T-cell (primary cell): ENCODE results near the gene SYNGAP1. TPM values are rescaled to one million over a fixed set of nuclear protein-coding genes. Genes with fewer than 3 reads are reported as not detected.
"Not testable (repeated sequence)": the region's sequence is repeated elsewhere in the genome, so short reads cannot be mapped to it uniquely, and the experiment has no call there.

Experiments used
- ATAC-seq, 4 experiments: fragments of 200-7000 bp in 3 of 4; fragments of 150-1000 bp in 1 of 4; cut with Tn5 transposase; replicated peaks in 1 of 4; 1 replicate in 3 of 4; 2 replicates in 1 of 4; pipeline ENCODE4 v1.10.0; 2021; ENCODE audit warnings: moderate library complexity in 3 of 4, mild to moderate bottlenecking in 2 of 4, moderate number of reproducible peaks in 1 of 4
- CTCF ChIA-PET, 2 donors: fragments of 300-600 bp; sonication (Branson Sonifier 250); formaldehyde crosslinking; loops; one replicate each; lab custom pipeline; 2022; ENCODE audit warnings: antibody characterized with exemption in 2 of 2; lab: Charles Lee
- POLR2A ChIA-PET, 2 donors: fragments of 300-600 bp; sonication (Branson Sonifier 250); formaldehyde crosslinking; loops; one replicate each; lab custom pipeline; 2022; ENCODE audit warnings: antibody characterized with exemption in 2 of 2; lab: Charles Lee
- DNase-seq, 35 experiments: peaks; one replicate each; pipeline versions ENCODE4 v3.0.0 to v3.0.0-alpha.2; 2013 to 2023
- H3K27ac ChIP-seq: one replicate; pipeline ENCODE4 v1.5.1; 2013; ENCODE audit warnings: low read length
- H3K27me3 ChIP-seq, 2 experiments: replicated peaks in 1 of 2; 1 replicate in 1 of 2; 2 replicates in 1 of 2; pipeline versions ENCODE4 v1.6.1 to v1.7.0; 2013; ENCODE audit warnings: low read length in 1 of 2, mixed read lengths in 1 of 2; ENCODE audit not compliant: control insufficient read depth in 2 of 2, insufficient read depth in 2 of 2; ENCODE audit errors: extremely low read depth in 1 of 2
- H3K36me3 ChIP-seq, 2 donors: 1 replicate in 1 of 2; 2 replicates in 1 of 2; pipeline versions ENCODE4 v1.6.1 to v1.7.0; 2013; ENCODE audit warnings: low read length in 1 of 2; ENCODE audit not compliant: control insufficient read depth in 2 of 2, insufficient read depth in 1 of 2; ENCODE audit errors: extremely low read depth in 1 of 2
- H3K4me1 ChIP-seq, 2 experiments: 1 replicate in 1 of 2; 2 replicates in 1 of 2; pipeline versions ENCODE4 v1.6.1 to v1.7.0; 2013; ENCODE audit warnings: low read length in 2 of 2, mixed read lengths in 1 of 2; ENCODE audit not compliant: insufficient read depth in 2 of 2, control insufficient read depth in 1 of 2; ENCODE audit errors: extremely low read depth in 1 of 2
- H3K4me3 ChIP-seq, 2 donors: 1 replicate in 1 of 2; 2 replicates in 1 of 2; pipeline versions ENCODE4 v1.5.1 to v1.7.0; 2013; ENCODE audit warnings: mild to moderate bottlenecking in 2 of 2, low read length in 1 of 2, moderate library complexity in 1 of 2; ENCODE audit not compliant: control insufficient read depth in 1 of 2; ENCODE audit errors: extremely low read depth in 1 of 2
- H3K9me3 ChIP-seq: 2 replicates; pipeline ENCODE4 v1.7.0; 2013
- H3K27ac Mint-ChIP-seq, 2 donors: one replicate each; pipeline ENCODE4 v1.8.0; 2020 to 2021; ENCODE audit warnings: mild to moderate bottlenecking in 2 of 2, mixed read lengths in 2 of 2
- H3K27me3 Mint-ChIP-seq, 2 donors: one replicate each; pipeline ENCODE4 v1.8.0; 2021 to 2022; ENCODE audit warnings: mixed read lengths in 2 of 2
- H3K36me3 Mint-ChIP-seq: one replicate; pipeline ENCODE4 v1.8.0; 2021; ENCODE audit warnings: mixed read lengths
- H3K4me1 Mint-ChIP-seq, 3 donors: one replicate each; pipeline ENCODE4 v1.8.0; 2020 to 2022; ENCODE audit warnings: mixed read lengths in 3 of 3, mild to moderate bottlenecking in 1 of 3
- H3K4me3 Mint-ChIP-seq, 3 donors: one replicate each; pipeline ENCODE4 v1.8.0; 2020 to 2022; ENCODE audit warnings: mild to moderate bottlenecking in 3 of 3, mixed read lengths in 3 of 3, moderate library complexity in 3 of 3
- H3K9me3 Mint-ChIP-seq, 3 donors: one replicate each; pipeline ENCODE4 v1.8.0; 2020 to 2022; ENCODE audit warnings: mixed read lengths in 3 of 3
- WGBS: methylation state at CpG from one replicate; pipeline ENCODE4 v1.1.5; 2013; ENCODE audit warnings: missing lambda C conversion rate; ENCODE audit not compliant: insufficient coverage; 5-methylcytosine and 5-hydroxymethylcytosine counted together
- total RNA-seq, 35 experiments: library from RNA in 6 of 35; stranded (reverse) in 6 of 35; fragments of 120-200 nt in 1 of 35; gene quantifications; one replicate each; pipeline versions ENCODE4 v1.2.1 to v1.2.4 and lab custom pipeline; 2013 to 2026

Gene SYNGAP1
- total RNA-seq, 5 donors from 2014 or later (not counting 1 experiment from before 2014, with no cell fraction given): 51.2 to 111 (median 64.5) TPM

- DNase-seq, POLR2A ChIA-PET, H3K27me3 Mint-ChIP-seq, H3K36me3 ChIP-seq, ATAC-seq, H3K9me3 Mint-ChIP-seq, H3K4me3 ChIP-seq, H3K4me3 Mint-ChIP-seq, H3K9me3 ChIP-seq, H3K4me1 Mint-ChIP-seq, H3K27ac Mint-ChIP-seq, H3K36me3 Mint-ChIP-seq, H3K27me3 ChIP-seq, H3K4me1 ChIP-seq, H3K27ac ChIP-seq: not testable (repeated sequence)
- CTCF ChIA-PET: interaction anchor here in 1 of 2 donors (0.6 kb wide), 1 partner anchor 8 kb away, joined by 3 read pairs; no protein-coding TSS in a partner anchor
- WGBS: no CpG with 5 or more reads among the region's 3 CpGs
Observed at GRCh38 chr6:33398601-33399000, 21.3 kb upstream of the SYNGAP1 start.

GRCh38 chr6:33399881-33400280 lies 20.0 kb upstream of the SYNGAP1 start:
- H3K4me1 ChIP-seq, H3K36me3 ChIP-seq, H3K4me3 Mint-ChIP-seq, H3K27ac ChIP-seq, H3K27me3 ChIP-seq, DNase-seq, H3K9me3 Mint-ChIP-seq, H3K9me3 ChIP-seq, CTCF ChIA-PET, H3K4me1 Mint-ChIP-seq, ATAC-seq, H3K4me3 ChIP-seq, H3K36me3 Mint-ChIP-seq, H3K27me3 Mint-ChIP-seq, H3K27ac Mint-ChIP-seq: not testable (repeated sequence)
- POLR2A ChIA-PET: interaction anchor here in 1 of 2 donors (0.5 kb wide), 1 partner anchor 176 kb away, joined by 3 read pairs; no protein-coding TSS in a partner anchor
- 80% methylated on average over 1 of the region's 6 CpGs for WGBS

- H3K27ac ChIP-seq: no peak overlapping the region
- no peak overlapping the region for H3K4me3 Mint-ChIP-seq
- DNase-seq (no peak), ATAC-seq (no peak)
- H3K4me3 ChIP-seq: no peak overlapping the region
- 98% methylated on average over 15 of the region's 17 CpGs for WGBS
- peaks cover 4 to 23% of the 10 kb centered on the region in 2 experiments for H3K4me1 ChIP-seq
- peaks cover 8 to 26% (median 9%) of the 10 kb centered on the region in 3 donors for H3K4me1 Mint-ChIP-seq
- POLR2A ChIA-PET: no interaction called here
- H3K9me3 Mint-ChIP-seq: no peaks in the 10 kb centered on the region
- no peak overlapping the region for H3K27ac Mint-ChIP-seq
- no peaks in the 10 kb centered on the region for H3K36me3 Mint-ChIP-seq
- CTCF ChIA-PET: no interaction called here
- H3K9me3 ChIP-seq: no peaks in the 10 kb centered on the region
- no peaks in the 10 kb centered on the region for H3K27me3 ChIP-seq
- H3K27me3 Mint-ChIP-seq: no peaks in the 10 kb centered on the region
- no peaks in the 10 kb centered on the region for H3K36me3 ChIP-seq
Observed at GRCh38 chr6:33404884-33405283, 15.0 kb upstream of the SYNGAP1 start.

GRCh38 chr6:33405386-33405940 lies 14.4 kb upstream of the SYNGAP1 start:
- POLR2A ChIA-PET: no interaction called here
- CTCF ChIA-PET: no interaction called here
- 80% methylated on average over 8 of the region's 15 CpGs for WGBS
- peak overlapping the region in 1 of 2 donors; percentile 55 for H3K27ac Mint-ChIP-seq
- peaks cover 9 to 29% (median 12%) of the 10 kb centered on the region in 3 donors for H3K4me1 Mint-ChIP-seq
- H3K36me3 Mint-ChIP-seq: no peaks in the 10 kb centered on the region
- no peaks in the 10 kb centered on the region for H3K27me3 ChIP-seq
- H3K4me1 ChIP-seq: peaks cover 4 to 25% of the 10 kb centered on the region in 2 experiments
- no peak for ATAC-seq
- H3K27ac ChIP-seq: no peak overlapping the region
- no peak overlapping the region for H3K4me3 Mint-ChIP-seq
- H3K27me3 Mint-ChIP-seq: no peaks in the 10 kb centered on the region
- no peaks in the 10 kb centered on the region for H3K9me3 ChIP-seq
- no peaks in the 10 kb centered on the region for H3K36me3 ChIP-seq
- no peak overlapping the region for H3K4me3 ChIP-seq
- H3K9me3 Mint-ChIP-seq: no peaks in the 10 kb centered on the region
- DNase-seq: peak in 1 of 35 experiments; percentile 27

- Mint-ChIP-seq H3K4me1 (peaks cover 9 to 29% (median 12%) of the 10 kb centered on the region in 3 donors), H3K27ac (peak overlapping the region in 1 of 2 donors; percentile 55), H3K36me3 (no peaks in the 10 kb centered on the region), H3K4me3 (no peak overlapping the region), H3K9me3 (no peaks in the 10 kb centered on the region), H3K27me3 (no peaks in the 10 kb centered on the region)
- POLR2A ChIA-PET: no interaction called here
- over 99% methylated on average over 9 of the region's 17 CpGs for WGBS
- H3K4me1 ChIP-seq: peaks cover 4 to 25% of the 10 kb centered on the region in 2 experiments
- CTCF ChIA-PET: no interaction called here
- DNase-seq: no peak
- no peak overlapping the region for H3K27ac ChIP-seq
- H3K9me3 ChIP-seq: no peaks in the 10 kb centered on the region
- H3K4me3 ChIP-seq: no peak overlapping the region
- H3K27me3 ChIP-seq: no peaks in the 10 kb centered on the region
- H3K36me3 ChIP-seq: no peaks in the 10 kb centered on the region
- no peak for ATAC-seq
Observed at GRCh38 chr6:33406126-33406525, 13.7 kb upstream of the SYNGAP1 start.

- 100% methylated on average over 2 of the region's 5 CpGs for WGBS
- Histone ChIP-seq H3K27me3 (no peaks in the 10 kb centered on the region), H3K36me3 (peaks cover 0 to 2% of the 10 kb centered on the region in 2 donors), H3K4me1 (peaks cover 4 to 36% of the 10 kb centered on the region in 2 experiments), H3K9me3 (no peaks in the 10 kb centered on the region), H3K4me3 (no peak overlapping the region), H3K27ac (no peak overlapping the region)
- ChIA-PET CTCF (interaction anchor here in 1 of 2 donors (0.7 kb wide), 1 partner anchor 9 kb away, joined by 3 read pairs; no protein-coding TSS in a partner anchor), POLR2A (no interaction called here)
- Mint-ChIP-seq H3K36me3 (peaks cover under 1% of the 10 kb centered on the region), H3K27ac (no peak overlapping the region), H3K9me3 (no peaks in the 10 kb centered on the region), H3K4me1 (peaks cover 16 to 36% (median 20%) of the 10 kb centered on the region in 3 donors), H3K27me3 (no peaks in the 10 kb centered on the region), H3K4me3 (no peak overlapping the region)
- ATAC-seq (no peak), DNase-seq (peak in 1 of 35 experiments; percentile 46)
Observed at GRCh38 chr6:33407132-33407718, 12.6 kb upstream of the SYNGAP1 start.
